Subcutaneous adipose tissue (tissue), 4 donors: ENCODE measurements around the gene GZMA. TPM values are rescaled to one million over a fixed set of nuclear protein-coding genes. Genes with fewer than 3 reads are reported as not detected.

Experiments used
- CTCF ChIP-seq: fragments of 450-650 bp; IDR thresholded peaks from one replicate; pipeline ENCODE4 v1.5.1; 2016; ENCODE audit warnings: low read depth, mild to moderate bottlenecking, control low read depth, antibody characterized with exemption, moderate library complexity
- total RNA-seq, 4 donors: library from RNA; depleted of rRNA; stranded (reverse); fragments of >200 nt; gene quantifications; one replicate each; pipeline ENCODE4 v1.1.0, GENCODE V29; 2016

Gene GZMA
- total RNA-seq, 4 donors from 2014 or later: 1.3 to 2.2 (median 1.8) TPM; not detected in 1

GRCh38 chr5:55123365-55123764, 20.9 kb downstream of the GZMA start:
- no peak for TF ChIP-seq CTCF

- TF ChIP-seq CTCF: no peak
Measured at GRCh38 chr5:55134053-55134722, 31.7 kb downstream of the GZMA start.

- no peak for TF ChIP-seq CTCF
Measured at GRCh38 chr5:55136521-55136920, 34.1 kb downstream of the GZMA start.

GRCh38 chr5:55140908-55141665, 38.6 kb downstream of the GZMA start:
- no peak for TF ChIP-seq CTCF

- TF ChIP-seq CTCF: no peak
Measured at GRCh38 chr5:55141945-55142690, 39.7 kb downstream of the GZMA start.

GRCh38 chr5:55143624-55144023, 41.2 kb downstream of the GZMA start:
- TF ChIP-seq CTCF: no peak

- no peak for TF ChIP-seq CTCF
Measured at GRCh38 chr5:55146080-55146479, 43.6 kb downstream of the GZMA start.
